Measurements from ENCODE around the gene CCDC137.
A peak's percentile ranks its signal among the peaks of the same experiment; 100 is the strongest.
"Not testable (repeated sequence)": the region's sequence is repeated elsewhere in the genome, so short reads cannot be mapped to it uniquely, and the experiment has no call there.

Gene CCDC137

DNA sequence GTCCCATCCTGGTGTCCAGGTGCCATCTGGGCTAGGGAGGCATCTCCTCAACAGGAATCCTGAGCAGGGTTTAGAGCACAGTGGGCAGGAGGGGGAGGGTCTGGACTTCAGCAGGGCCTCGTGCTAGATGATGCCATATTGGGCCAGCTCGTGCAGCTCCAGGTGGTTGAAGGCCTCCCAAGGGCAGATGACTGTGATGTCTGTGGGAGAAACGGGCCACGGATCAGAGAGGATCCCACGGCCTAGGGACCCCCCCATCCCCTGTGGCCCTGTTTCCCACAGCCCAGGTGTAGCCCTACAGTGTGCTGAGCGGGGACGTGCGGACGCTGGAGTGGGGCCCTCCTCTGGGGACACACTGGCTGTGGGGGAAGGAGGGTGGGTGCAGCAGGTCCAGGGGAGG, 15.6 kb upstream of the CCDC137 start:
- ATAC-seq (no peak), DNase-seq (no peak)

DNA sequence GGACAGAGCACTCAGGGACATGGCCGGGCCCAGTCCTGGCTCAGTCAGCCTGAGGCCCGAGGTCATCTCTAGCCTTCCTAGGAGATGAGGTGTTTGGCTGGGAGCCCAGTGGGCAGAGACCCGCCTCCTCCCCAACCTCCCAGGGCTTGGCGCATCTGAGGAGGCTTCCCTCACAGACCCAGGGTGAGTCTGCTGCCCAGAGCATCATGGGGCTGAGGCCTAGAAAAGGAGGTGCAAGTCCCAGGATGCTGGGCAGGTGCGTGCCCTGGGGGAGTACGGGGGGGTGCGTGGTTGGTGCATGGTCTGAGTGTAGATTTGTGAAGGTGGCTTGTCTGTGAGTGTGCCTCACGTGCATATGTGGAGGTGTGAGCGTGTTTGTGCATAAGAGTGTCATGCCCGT, 14.8 kb upstream of the CCDC137 start:
- ATAC-seq: no peak
- DNase-seq: no peak

DNA sequence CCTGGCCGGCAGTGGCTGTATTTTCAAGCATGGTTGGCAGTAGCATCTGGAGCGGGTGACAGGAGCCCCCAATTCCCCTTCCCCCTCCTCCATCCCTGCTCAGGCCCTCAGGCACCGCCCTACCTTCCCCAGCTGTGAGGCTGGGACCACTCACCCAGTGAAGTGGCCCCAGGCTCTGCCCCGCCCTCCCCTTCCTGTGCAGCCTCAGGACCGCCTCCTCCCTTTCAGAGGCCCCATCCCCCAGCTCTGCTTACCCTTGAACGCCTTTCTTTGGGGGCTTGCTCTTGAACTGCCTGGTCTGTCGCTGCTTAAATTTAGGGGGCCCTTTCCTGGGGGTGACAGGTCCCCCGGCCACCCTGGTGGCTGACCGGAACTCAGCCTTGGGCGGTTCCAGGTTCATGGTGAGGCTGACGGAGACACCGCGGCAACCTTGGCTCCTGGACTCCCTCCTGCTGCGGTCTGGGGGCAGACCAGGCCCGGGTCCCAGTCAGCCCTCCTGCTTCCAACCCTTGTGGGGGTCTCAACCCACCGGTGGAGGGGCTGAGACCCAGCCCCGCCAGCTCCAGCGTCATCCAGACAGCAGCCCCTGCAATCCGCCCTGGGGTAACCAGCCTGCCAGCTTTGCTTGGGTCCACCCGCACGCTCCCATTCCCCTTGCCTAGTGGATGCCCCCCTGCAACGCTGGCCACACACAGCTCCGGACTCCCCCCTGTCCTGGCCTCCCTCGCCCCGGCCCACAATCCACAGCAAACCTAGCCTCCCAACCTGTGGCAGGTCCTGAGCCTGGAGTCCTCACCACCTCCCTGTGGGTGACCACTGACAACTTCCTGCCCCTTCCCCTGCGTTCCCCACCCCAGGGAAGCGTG, 13.4 kb upstream of the CCDC137 start:
- DNase-seq (peak; percentile 40), ATAC-seq (peak; percentile 47)

DNA sequence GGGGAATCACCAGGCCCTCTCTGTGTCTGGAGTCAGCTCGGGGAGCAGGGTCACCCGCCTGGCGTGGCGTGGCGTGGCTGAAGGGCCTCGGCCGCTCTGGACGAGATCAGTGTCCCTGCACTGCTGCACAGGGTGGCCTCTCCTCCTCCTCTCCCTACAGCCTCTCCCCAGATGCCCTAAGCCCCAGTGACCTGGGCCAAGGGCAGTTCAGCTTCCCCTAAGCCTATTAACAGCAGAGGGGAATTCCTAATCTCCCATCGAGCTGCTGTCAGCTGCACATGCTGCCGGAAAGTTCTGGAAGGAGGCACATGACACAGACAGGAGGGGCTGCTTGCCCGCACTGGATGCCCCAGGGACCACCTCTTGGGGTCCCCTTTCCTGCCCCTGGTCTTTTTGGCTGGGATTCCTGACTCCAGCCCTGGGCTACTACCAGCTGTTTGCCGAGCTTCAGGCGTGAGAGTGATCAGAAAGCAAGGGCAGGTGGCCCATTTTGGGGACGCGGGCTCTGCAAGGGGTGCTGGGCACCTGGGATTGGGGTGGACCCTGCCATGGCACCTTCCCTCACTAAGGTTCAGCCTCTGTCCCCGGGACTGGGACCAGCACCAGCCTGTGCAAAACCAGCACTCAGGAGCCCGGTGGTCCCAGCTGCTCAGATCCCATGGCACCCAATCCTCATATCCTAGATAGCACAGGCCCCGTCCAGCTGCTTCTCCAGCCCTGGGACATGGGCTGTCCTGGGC, 11.0 kb upstream of the CCDC137 start:
- DNase-seq: no peak

DNA sequence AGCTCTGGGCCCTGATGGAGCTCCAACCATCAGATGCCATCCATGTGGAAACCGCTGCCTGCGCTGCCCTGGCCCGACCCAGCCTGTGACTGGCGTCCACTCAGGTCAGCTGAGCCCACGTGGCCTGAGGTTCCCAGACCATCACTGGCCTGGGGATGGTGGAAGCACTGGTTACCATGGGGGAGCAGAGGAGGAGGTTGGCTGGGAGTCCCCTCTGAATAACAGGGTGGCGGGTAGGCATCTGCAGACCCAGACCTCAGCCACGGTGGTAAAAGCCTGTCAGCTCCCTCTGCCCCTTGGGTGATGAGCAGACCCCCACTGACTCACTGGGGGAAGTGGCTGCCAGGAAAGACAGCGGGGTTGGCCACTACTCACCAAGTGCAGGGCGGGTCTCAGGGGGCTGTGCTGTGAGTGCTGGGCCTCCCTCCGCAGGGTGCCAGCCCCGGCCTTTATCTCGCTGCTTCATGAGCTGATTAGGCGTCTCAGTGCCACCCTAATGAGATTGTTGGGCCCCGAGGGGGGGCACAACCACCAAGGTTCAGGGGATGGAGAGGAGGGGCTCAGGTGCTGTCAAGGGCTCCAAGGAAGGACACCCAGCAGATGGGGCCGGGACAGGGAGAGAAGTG, 10.3 kb upstream of the CCDC137 start, which contains the start of gene PDE6G:
TSS of gene PDE6G (minus strand) at position 425 of the 626 bp plus-strand sequence. CDS start 3,237 bp downstream, outside the sequence.
- no peak for ATAC-seq
- DNase-seq: no peak

More for the DNA sequence above, 11.0 kb upstream of the CCDC137 start:
- no peak for ATAC-seq

DNA sequence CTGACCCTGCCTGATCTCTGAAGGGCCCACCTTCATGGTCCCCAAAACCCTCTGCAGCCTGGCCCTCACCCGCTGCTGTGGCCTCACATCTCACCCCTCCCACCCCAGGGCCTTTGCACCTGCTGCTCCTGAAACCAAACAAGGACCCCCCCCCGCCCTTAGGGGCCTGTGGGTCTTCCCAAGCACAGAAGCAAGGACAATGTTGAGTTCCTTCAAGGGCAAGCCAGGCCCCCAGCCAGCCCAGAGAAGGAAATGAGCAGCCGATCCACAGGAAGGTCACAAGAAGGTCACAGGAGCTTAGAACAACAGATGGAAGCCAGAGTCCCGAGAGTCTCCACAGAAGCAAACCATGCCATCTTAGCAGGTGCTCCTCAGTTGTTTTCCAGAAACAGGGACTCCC, 9.7 kb upstream of the CCDC137 start:
- DNase-seq (no peak), ATAC-seq (no peak)

DNA sequence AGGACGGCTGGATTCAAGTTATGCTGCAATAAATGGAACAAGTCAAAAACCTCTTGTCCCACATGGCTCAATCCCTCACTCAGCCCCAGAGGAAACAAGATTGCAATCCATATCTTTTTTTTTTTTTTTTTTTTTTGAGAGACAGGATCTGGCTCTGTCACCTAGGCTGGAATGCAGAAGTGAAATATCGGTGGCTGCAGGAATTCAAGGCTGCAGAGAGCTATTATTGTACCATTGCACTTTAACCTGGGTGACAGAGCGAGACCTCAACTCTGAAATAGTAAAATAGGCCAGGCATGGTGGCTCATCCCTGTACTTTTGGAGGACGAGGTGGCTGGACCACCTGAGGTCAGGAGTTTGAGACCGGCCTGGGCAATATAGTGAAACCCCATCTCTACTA, 7.5 kb upstream of the CCDC137 start:
- DNase-seq (no peak), ATAC-seq (no peak)

DNA sequence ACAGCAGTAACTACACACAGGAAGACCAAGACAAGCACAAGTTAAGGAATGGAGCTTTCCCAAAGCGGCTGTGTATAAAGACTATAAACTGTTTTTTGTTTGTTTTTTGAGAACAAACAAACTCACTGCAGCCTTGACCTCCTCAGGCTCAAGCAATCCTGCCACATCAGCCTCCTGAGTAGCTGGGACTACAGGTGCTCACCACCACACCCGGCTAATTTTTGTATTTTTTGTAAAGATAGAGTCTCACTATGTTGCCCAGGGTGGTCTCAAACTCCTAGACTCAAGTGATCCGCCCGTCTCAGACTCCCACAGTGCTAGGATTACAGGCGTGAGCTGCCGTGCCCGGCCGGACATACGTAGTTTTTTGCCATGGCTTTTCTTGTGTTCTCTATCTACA, 6.1 kb upstream of the CCDC137 start:
- ATAC-seq: no peak

DNA sequence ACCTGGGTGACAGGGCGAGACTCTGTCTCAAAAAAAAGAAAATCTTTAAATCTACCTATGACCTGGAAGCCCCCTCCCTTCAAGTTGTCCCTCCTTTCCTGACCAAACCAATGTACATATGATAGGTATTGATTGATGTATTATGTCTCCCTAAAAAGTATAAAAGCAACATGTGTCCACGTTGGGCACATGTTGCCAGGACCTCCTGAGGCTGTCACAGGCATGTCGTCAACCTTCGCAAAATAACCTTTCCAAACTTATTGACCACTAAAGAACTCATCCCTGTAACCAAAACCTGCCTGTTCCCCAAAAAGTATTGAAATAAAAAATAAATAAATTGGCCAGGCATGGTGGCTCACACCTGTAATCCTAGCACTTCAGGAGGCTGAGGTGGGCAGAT, 4.5 kb upstream of the CCDC137 start:
- no peak for DNase-seq
- ATAC-seq: no peak

More for the DNA sequence above, 6.1 kb upstream of the CCDC137 start:
- DNase-seq: no peak

DNA sequence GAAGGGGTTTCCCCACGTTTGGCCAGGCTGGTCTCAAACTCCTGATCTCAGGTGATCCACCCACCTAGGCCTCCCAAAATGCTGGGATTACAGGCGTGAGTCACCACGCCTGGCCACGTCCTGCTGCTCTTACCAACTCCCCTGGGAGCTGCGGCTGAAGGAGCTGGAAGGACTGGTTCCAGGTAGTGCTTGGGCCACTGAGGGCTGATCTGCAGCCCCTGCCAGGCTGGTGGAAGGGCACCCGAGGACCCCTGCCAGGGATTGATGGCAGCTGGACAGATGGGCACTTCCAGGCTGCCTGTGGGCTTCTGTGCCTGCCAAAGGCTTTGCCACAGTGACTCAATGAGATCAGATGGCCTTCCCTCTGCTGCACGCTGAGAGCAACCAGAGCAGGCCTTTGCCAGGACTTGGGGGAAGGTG, 2.5 kb upstream of the CCDC137 start:
- ATAC-seq (no peak), DNase-seq (peak; percentile 26)

DNA sequence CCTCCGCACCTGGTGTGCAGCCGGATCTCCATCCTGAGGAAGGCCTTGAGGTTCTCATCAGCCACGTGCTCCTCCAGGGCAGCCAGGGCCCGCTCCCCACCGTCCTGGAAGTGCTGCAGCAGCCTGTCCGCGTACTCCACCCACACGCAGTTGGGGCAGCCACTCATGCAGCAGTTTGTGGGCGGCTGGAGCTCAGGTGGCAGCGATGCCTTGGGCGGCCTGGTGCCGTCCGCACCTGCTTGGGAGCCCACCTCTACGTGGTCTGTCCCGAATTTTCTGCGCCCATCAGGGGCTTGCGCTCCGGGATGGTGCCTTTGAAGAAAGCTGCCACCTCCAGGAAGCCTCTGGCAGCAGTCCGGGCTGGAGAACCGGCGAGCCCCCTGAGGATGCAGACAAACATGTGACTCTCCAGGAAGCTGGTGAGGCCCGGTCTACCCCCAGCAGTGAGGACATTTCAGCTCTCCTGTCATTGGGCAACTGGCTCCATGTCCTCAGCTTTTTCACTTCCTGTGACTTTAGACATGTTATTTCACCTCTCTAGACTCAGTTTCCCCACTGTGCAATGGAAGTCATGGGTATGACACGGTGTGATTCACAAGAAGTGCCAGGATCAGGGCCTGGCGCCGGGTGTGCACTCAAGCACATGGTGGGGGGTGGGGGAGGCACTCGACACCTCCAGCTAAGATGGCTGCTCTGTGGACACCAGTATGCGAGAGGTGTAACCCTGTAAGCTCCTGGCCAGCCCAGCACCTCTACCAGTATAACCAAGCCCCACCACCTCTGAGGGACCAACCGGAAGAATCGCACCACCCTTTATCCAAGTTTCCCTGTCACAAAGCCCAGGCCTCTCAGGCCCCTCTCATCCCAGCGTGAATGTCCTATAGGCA, 1.1 kb upstream of the CCDC137 start:
- DNase-seq: peak; percentile 74
- ATAC-seq: peak; percentile 34

DNA sequence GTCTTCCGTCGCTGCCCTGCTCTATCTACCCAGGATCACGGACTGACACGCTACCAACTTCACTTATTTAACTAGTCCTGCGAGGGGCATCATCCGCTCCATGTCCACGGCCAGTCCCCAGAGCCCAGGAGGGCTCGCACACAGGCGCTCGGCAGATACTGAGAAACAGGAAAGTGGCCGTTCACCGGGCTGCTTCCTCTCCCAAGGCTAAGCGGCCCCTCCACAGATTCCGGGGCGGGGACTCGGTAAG, 520 bp upstream of the CCDC137 start:
- DNase-seq (no peak), ATAC-seq (peak; percentile 1)

DNA sequence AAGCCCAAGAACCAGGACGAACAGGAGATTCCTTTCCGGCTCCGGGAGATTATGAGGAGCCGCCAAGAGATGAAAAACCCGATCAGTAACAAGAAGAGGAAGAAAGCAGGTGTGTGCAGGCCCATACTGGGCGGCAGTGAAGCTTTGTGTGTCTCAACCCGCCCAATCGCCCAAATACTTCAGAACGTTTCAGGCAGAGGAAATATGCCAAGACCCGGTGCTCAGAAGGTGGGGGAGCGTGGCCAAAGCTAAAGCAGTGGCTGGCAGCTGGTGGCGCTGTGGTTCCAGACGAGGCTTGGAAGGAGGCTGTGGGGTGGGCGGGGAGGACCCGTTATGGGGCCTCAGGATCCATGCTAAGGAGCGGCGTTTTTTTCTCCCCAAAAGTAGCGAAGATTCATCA, 1.2 kb downstream of the CCDC137 start:
- DNase-seq (peak; percentile 30), ATAC-seq (no peak)

DNA sequence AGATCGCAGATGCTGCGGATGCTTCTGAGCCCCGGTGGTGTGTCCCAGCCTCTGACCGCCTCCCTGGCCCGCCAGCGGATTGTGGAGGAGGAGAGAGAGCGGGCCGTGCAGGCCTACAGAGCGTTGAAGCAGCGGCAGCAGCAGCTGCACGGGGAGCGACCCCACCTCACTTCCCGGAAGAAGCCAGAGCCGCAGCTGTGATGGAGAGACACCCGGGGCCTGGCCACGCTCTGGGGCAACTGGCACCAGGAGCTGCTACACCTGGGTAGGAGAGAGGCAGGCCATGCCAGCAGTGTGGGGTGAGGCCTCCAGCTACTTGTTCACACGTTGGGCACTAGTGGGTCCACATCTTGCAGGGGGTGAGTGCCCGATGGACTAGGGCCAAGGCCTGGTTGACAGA, 6.0 kb downstream of the CCDC137 start:
- DNase-seq: no peak
- ATAC-seq: no peak

DNA sequence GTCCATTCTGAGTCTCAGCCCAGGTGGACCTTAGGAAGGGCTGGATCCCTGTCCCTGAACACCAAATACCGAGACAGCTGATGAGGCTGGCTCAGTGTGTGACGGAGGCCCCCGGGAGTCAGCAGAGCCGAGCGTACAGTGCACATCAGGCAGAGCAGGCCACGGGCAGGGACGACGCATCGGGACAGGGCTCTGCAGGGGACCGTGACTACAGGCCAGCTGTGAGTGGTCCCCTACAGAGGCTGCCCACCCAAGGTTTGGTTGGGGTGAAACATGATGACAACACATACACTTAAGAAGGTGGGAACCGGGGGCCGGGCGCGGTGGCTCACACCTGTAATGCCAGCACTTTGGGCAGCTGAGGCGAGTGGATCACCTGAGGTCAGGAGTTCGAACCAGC, 6.4 kb downstream of the CCDC137 start:
- ATAC-seq (no peak), DNase-seq (no peak)

DNA sequence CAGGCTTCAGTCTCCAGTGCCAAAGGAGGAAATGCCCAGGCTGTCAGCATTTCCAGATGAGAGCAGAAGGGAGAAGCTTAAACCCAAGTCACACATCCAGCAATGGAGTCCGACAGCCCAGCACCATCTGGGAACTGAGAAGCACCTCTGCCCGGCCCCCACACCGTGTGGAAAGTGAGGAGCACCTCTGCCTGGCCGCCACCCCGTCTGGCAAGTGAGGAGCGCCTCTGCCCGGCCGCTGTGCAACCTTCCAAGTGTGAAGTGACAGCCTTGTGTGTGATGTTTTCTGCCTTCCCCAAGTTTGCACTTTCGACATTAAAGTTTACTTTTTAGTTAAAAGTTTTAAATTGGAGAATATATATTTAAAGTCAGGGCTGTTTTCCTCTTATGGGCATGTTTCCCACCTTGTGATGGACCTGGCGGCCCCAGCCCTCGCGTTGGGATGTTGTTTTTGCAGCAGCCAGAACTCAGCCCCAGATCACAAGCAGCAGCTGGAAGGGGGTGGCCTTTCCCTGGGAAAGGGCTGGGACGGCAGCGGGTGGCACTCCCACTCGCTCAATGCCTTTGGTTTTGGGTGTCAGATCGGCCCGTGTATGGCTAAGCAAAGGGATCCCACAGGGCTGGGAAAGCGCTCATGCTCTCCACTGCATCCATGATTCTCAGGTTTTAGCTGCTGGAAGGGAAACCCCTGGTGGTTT, 7.2 kb downstream of the CCDC137 start:
- ATAC-seq (no peak), DNase-seq (no peak)

DNA sequence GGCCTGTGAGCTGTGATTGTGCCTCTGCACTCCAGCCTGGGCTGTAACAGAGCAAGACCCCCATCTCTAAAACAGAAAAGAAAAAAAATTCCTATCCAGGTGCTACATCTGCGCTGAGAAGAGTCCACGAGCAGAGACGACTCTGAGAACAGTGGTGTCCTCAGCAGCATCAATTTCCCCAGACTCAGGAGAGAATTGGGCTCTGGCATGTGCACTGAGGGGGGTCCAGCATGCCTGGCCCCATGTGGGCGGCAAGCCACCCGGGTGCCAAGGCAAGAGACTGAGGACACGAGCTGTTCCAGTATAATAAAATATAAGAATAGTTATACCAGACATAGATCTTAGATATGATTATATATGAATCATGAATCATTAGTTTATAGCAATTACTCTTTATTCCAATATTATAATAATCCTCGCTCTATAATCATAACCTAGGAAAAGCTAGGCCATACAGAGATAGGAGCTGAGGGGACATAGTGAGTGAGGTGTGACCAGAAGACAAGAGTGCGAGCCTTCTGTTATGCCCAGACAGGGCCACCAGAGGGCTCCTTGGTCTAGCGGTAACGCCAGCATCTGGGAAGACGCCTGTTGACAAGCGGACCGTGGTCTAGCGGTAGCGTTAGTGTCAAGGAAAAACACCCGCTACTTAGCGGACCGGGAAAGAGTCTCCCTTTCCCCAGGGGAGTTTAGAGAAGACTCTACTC, 9.1 kb downstream of the CCDC137 start:
- ATAC-seq, DNase-seq: not testable (repeated sequence)

DNA sequence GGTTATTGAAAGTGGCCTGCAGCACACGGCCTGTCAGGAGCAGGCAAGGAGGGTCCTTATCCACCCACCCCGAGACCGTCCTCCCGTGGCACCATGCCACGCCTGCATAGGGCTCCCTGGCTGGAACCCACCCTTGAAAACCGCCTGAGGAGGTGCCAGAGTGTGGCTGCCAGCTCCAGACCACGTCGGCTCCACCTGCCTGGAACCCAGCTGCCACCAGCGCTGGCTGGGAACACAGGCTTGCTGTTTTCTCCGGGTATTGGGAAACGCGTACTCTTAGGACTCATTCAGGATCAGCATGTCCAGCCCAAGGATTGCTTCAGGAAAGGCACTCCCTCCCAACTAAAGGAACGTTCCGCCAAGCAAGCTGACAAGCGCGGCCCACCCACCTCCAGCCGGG, 10.4 kb downstream of the CCDC137 start:
- ATAC-seq (no peak), DNase-seq (no peak)

DNA sequence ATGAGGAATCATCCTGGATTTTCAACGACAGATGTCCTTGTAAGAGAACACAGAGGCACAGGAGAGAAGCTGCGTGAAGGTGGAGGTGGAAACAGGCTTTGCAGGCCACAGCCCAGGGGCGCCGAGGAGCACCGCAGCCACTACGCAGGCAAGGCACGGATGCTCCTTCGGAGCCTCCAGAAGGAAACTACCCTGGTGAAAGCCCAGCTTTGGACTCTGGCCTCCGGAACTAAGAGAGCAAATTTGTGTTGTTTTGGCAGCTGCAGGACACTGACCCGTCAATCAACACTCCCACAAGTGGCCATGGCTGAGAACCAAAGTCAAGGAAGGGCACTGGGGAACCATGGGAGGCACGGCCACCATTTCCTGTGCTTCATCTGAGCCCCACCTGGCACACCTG, 13.6 kb downstream of the CCDC137 start:
- no peak for DNase-seq
- ATAC-seq: no peak

DNA sequence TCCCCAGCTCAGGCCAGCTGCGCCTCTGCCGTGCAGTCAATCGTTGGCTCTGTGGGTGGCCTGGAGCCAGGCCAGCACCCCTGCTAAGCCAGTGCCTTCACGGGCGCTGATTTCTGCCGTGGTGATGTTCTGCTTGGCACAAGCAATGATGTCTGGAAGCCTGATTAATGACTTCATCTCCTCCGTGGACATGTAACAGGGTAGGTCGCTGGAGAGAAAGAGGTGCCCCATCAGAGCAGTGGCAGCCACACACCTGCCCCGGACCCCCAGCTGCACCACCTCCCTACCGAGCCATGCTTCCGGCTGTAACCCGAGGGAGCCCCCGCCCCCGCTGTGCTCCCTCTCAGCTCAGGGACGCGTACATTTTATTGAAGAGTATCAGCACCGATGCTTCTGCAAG, 15.1 kb downstream of the CCDC137 start:
- DNase-seq (no peak), ATAC-seq (no peak)

Measured in stimulated activated naive CD8-positive, alpha-beta T cell treated with anti-CD3 and anti-CD28 coated beads, Interleukin-15, Interleukin-2, amounts not matched to agents 100 U/mL and 50 U/mL, for 24 hours (primary cell).